ENCODE data around the gene VMO1.
"Not testable (repeated sequence)": the region's sequence is repeated elsewhere in the genome, so short reads cannot be mapped to it uniquely, and the experiment has no call there.

The VMO1 gene, protein sequence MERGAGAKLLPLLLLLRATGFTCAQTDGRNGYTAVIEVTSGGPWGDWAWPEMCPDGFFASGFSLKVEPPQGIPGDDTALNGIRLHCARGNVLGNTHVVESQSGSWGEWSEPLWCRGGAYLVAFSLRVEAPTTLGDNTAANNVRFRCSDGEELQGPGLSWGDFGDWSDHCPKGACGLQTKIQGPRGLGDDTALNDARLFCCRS

DNA sequence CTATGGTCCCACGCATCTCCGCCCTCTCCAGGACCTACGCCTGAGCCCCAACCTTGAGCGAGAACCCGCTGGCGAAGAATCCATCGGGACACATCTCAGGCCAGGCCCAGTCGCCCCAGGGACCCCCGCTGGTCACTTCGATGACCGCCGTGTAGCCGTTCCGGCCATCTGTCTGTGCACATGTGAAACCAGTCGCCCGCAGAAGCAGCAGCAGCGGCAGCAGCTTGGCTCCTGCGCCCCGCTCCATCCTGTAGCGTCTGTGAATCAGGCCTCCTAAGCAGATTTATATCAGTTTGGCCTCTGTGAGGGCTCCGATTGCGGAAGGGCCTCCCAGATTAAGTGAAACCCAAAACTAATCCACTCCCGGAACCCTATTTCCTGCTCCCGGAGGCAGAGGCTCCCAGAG is at the start of gene VMO1:
Gene VMO1, minus strand, starts transcription at position 259 of the 406 bp plus-strand sequence. Its CDS starts 12 bp downstream, at position 247.
- no peaks in the 10 kb centered on the region for H3K9me3 ChIP-seq (ENCODE audit: control insufficient read depth, low read length)
- H3K36me3 ChIP-seq (ENCODE audit: control insufficient read depth, insufficient read depth, low read length): no peaks in the 10 kb centered on the region
- peaks cover 22% of the 10 kb centered on the region for H3K4me1 ChIP-seq
- TF ChIP-seq, protein P1, sequence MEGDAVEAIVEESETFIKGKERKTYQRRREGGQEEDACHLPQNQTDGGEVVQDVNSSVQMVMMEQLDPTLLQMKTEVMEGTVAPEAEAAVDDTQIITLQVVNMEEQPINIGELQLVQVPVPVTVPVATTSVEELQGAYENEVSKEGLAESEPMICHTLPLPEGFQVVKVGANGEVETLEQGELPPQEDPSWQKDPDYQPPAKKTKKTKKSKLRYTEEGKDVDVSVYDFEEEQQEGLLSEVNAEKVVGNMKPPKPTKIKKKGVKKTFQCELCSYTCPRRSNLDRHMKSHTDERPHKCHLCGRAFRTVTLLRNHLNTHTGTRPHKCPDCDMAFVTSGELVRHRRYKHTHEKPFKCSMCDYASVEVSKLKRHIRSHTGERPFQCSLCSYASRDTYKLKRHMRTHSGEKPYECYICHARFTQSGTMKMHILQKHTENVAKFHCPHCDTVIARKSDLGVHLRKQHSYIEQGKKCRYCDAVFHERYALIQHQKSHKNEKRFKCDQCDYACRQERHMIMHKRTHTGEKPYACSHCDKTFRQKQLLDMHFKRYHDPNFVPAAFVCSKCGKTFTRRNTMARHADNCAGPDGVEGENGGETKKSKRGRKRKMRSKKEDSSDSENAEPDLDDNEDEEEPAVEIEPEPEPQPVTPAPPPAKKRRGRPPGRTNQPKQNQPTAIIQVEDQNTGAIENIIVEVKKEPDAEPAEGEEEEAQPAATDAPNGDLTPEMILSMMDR (IDR thresholded peaks at IDR 0.05): no peak
- H3K9ac ChIP-seq: no peak within 1 kb of the TSS
- peak within 1 kb of the TSS; percentile 72 for H2AFZ ChIP-seq
- no peaks in the 10 kb centered on the region for H3K27me3 ChIP-seq (ENCODE audit: control insufficient read depth, insufficient read depth, low read length)
- peak within 1 kb of the TSS; percentile 50 for H3K4me3 ChIP-seq (ENCODE audit: low read depth, low read length)
- H3K4me2 ChIP-seq (ENCODE audit: low read length): peak within 1 kb of the TSS; percentile 71
- H3K79me2 ChIP-seq: no peaks in the 10 kb centered on the region
- peak within 1 kb of the TSS; percentile 85 for H3K27ac ChIP-seq

DNA sequence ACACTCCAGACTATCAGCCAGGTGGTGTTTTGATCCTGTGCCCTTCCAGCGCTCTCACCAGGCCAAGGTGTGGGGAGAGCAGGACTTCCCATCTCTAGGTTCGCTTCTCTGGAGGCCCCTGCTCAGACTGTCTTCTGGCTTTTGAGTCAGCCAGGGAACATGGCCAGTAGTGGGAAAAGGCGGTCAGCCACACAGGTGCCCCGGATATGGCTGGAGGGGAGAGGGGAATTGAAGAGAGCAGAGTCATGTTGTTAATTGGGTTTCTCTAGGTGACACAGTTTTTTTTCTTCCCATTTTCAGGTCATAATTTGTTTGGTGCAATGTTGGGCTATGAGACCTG is 48.5 kb upstream of the VMO1 start:
- peak overlapping the region; percentile 72 for H3K27ac ChIP-seq
- H3K27me3 ChIP-seq (ENCODE audit: control insufficient read depth, insufficient read depth, low read length): no peaks in the 10 kb centered on the region
- peak overlapping the region; percentile 64 for H3K4me3 ChIP-seq (ENCODE audit: low read depth, low read length)
- no peaks in the 10 kb centered on the region for H3K9me3 ChIP-seq (ENCODE audit: control insufficient read depth, low read length)
- TF ChIP-seq, protein P1 (IDR thresholded peaks at IDR 0.05): no peak
- H3K4me1 ChIP-seq: peaks cover 10% of the 10 kb centered on the region
- peaks cover 37% of the 10 kb centered on the region for H3K79me2 ChIP-seq
- no peaks in the 10 kb centered on the region for H3K36me3 ChIP-seq (ENCODE audit: control insufficient read depth, insufficient read depth, low read length)
- H3K9ac ChIP-seq: no peak overlapping the region
- H2AFZ ChIP-seq: no peak overlapping the region
- peak overlapping the region; percentile 93 for H3K4me2 ChIP-seq (ENCODE audit: low read length)

DNA sequence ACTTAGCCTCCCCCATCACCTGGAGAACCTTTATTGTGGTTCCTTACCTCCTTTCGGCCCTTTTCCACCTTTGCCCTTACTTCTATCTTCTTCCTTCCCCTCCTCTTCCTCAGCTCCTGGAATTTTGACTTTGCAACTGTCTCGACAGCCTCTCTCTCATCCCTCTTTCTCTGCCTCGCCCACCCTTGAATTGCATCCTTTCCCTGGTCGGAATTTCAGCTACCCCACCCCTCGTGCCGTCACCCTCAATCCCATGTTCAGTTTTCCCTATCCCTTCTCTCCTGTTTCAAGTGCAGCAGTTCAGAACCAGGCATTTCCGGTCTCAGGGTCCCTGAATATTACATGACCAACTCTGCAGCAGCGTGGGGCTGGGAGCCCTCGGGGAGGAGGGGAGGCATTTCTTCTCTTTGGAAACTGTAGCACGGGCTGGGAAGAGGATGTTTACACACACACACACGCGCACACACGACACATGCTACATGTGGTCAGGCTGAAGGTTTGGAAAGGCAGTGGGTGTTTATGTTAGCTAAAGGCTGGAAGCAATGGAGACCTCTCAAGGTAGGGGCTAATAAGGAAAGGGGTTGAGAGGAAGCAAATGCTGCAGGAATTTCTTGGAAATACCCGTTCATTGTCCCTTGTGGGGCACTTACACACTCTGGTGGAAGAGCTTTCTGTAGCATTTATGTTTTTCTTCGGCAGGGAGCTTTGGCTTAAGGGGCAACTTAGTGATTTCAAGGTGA is 47.9 kb upstream of the VMO1 start:
- Histone ChIP-seq H3K9ac (no peak overlapping the region), H3K27me3 (ENCODE audit: control insufficient read depth, insufficient read depth, low read length) (no peaks in the 10 kb centered on the region), H3K4me2 (ENCODE audit: low read length) (peak overlapping the region; percentile 93), H3K79me2 (peaks cover 33% of the 10 kb centered on the region), H3K36me3 (ENCODE audit: control insufficient read depth, insufficient read depth, low read length) (no peaks in the 10 kb centered on the region), H3K9me3 (ENCODE audit: control insufficient read depth, low read length) (no peaks in the 10 kb centered on the region), H3K4me3 (ENCODE audit: low read depth, low read length) (peak overlapping the region; percentile 64), H3K4me1 (peaks cover 10% of the 10 kb centered on the region), H2AFZ (peak overlapping the region; percentile 95), H3K27ac (peak overlapping the region; percentile 72)
- TF ChIP-seq, protein P1 (IDR thresholded peaks at IDR 0.05): no peak

DNA sequence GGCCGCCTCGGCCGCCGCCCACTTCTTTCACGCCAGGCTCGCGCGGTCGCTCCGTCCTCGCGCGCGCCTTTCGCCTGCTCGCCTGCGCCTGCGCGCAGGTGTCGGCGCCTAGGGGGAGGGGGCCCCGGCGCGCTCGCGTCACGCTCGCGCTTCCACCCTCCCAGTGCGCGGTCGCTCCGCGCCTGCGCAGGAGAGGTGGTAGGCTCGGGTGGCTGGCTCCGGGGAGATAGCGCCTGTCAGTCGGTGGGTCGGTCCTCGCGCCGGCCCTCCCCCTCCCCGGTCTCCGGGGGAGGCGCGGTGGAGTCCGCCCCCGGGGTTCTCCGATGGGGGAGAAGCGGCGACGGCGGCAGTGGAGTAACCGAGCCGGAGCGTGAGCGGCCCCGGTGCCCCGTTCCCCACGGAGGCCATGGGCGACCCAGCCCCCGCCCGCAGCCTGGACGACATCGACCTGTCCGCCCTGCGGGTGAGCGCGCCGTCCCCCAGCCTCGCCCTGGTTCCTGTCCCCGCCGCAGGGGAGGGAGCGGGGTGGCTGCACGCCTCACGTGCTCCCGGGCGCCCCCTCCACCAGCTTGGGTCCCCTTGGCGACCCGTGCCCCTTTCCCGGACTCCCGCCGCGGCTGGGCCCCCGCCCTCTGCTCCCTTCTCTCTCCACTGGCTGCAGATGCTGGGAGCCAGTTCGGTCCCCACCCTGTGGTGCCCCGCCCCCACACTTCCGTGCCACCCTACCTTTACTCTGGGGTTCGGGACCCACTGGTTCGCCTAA is 47.2 kb upstream of the VMO1 start, which contains the start of gene MINK1:
Gene MINK1, plus strand, starts transcription at position 163 of the 763 bp plus-strand sequence. Its CDS starts 244 bp downstream, at position 407.
- peak within 1 kb of the TSS; percentile 72 for H3K27ac ChIP-seq
- H3K4me2 ChIP-seq (ENCODE audit: low read length): peak within 1 kb of the TSS; percentile 93
- H3K4me1 ChIP-seq: peaks cover 10% of the 10 kb centered on the region
- H3K36me3 ChIP-seq (ENCODE audit: control insufficient read depth, insufficient read depth, low read length): no peaks in the 10 kb centered on the region
- peak within 1 kb of the TSS; percentile 95 for H2AFZ ChIP-seq
- peaks cover 29% of the 10 kb centered on the region for H3K79me2 ChIP-seq
- H3K9ac ChIP-seq: peak within 1 kb of the TSS; percentile 72
- TF ChIP-seq, protein P1 (IDR thresholded peaks at IDR 0.05): no peak
- peak within 1 kb of the TSS; percentile 64 for H3K4me3 ChIP-seq (ENCODE audit: low read depth, low read length)
- H3K27me3 ChIP-seq (ENCODE audit: control insufficient read depth, insufficient read depth, low read length): no peaks in the 10 kb centered on the region
- H3K9me3 ChIP-seq (ENCODE audit: control insufficient read depth, low read length): no peaks in the 10 kb centered on the region

DNA sequence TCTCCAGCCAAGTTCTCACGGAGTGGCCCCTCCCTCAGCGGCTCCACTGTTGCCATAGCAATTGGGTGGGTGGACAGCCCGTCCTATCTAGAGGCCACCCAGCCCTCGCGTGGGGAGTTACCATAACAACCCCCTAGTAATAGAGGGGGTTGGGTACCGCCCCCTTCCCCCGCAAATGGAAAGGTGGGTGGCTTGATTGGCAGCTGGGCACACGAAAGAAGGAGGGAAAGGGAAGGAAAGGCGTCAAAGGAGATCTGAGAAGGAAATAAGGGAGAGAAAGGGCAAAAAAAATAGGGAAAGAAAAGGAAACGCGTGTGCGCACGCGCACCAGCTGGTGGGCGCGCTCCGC is 46.6 kb upstream of the VMO1 start:
- not testable (repeated sequence) for H3K36me3 ChIP-seq (ENCODE audit: control insufficient read depth, insufficient read depth, low read length); H3K4me1 ChIP-seq; H3K9me3 ChIP-seq (ENCODE audit: control insufficient read depth, low read length); H3K9ac ChIP-seq; H3K27me3 ChIP-seq (ENCODE audit: control insufficient read depth, insufficient read depth, low read length)
- peak overlapping the region; percentile 72 for H3K27ac ChIP-seq
- peak overlapping the region; percentile 64 for H3K4me3 ChIP-seq (ENCODE audit: low read depth, low read length)
- H3K4me2 ChIP-seq (ENCODE audit: low read length): peak overlapping the region; percentile 93
- H3K79me2 ChIP-seq: peaks cover 23% of the 10 kb centered on the region
- H2AFZ ChIP-seq: peak overlapping the region; percentile 95
